GM19468 (cell line): ENCODE data around the gene GLIPR1L1.
A peak's percentile ranks its signal among the peaks of the same experiment; 100 is the strongest.
"Not testable (repeated sequence)": the region's sequence is repeated elsewhere in the genome, so short reads cannot be mapped to it uniquely, and the experiment has no call there.

Experiments used
- ATAC-seq: cut with Tn5 transposase; IDR thresholded peaks from one replicate; pipeline ENCODE4 v1.9.1; 2021; ENCODE audit warnings: mild to moderate bottlenecking, moderate library complexity, moderate number of reproducible peaks; ENCODE audit not compliant: unreplicated experiment; ENCODE audit errors: extremely low read depth

GLIPR1L1 gene

DNA sequence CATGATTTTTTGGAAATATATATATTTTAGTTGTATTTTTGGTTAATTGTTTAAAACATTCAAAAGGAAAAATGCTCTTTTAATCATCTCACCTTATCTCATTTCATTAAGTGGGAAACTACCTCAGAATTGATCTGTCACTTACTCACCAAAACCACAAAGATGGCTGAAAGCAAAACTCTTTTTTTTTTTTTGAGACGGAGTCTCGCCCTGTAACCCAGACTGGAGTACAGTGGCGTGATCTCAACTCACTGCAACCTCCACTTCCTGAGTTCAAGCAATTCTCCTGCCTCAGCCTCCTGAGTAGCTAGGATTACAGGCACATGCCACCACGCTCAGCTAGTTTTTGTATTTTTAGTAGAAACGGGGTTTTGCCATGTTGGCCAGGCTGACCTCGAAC is 11.7 kb downstream of the GLIPR1L1 start:
- ATAC-seq: not testable (repeated sequence)

DNA sequence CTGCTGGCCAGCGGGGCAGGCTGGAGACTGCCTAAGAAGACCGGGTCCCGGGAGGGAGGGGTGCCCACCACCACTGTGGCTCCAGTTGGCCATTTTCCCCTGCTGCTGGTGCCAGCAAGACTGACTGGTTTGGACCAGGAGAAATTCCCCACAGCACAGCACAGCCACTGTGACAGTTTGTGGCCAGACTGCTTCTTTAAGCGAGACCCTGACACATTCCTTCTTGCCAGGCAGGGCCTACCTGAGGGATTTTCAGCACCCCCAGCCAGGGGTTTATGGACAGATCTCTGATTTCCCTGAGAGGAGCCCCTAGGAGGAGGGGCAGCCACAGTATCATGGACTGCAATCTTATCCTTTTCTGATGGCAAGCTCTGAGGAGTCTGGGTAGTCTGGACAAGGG is 15.5 kb downstream of the GLIPR1L1 start:
- no peak for ATAC-seq

DNA sequence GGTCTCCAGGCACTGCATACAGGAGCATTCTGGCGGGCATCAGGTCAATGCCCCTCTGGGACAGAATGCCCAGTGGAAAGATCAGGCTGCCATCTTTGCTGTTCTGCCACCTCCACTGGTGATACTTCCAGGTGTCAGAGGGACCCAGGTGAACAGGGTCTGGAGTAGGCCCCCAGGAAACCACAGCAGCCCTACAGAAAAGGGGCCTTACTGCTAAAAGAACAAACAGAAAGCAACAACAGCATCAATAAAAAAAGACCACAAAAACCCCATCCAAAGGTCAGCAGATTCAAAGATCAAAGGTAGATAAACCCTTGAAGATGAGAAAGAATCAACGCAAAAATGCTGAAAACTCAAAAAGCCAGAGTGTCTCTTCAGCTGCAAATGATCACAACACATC is 15.9 kb downstream of the GLIPR1L1 start:
- no peak for ATAC-seq

DNA sequence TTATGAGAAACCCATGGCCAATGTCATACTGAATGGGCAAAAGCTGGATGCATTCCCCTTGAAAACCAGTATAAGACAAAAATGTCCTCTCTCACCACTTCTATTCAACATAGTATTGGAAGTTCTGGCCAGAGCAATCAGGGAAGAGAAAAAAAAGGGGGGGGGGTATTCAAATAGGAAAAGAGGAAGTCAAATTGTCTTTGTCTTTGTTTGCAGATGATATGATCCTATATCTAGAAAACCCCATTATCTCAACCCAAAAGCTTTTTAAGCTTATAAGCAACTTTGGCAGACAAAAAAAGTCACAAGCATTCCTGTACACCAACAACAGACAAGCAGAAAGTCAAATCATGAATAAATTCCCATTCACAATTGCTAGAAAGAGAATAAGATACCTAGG is 19.5 kb downstream of the GLIPR1L1 start:
- no peak for ATAC-seq

GRCh38 chr12:75360920-75361319 is 26.4 kb downstream of the GLIPR1L1 start:
- ATAC-seq: no peak

DNA sequence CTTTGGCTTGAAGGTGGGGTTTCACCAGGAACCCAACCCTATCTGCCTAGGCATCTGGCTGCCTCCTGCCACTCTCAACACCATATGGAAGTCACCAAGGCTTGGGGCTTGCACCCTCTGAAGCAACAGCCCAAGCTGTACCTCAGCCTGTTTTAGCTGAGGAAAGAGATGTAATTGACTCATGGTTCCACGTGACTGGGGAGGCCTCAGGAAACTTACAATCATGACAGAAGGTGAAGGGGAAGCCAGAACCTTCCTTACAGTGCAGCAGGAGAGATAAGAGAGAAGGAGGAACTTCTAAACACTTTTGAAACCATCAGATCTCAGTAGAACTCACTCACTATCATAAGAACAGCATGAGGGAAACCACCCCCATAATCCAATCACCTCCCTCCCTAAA is 26.9 kb downstream of the GLIPR1L1 start:
- ATAC-seq: no peak

DNA sequence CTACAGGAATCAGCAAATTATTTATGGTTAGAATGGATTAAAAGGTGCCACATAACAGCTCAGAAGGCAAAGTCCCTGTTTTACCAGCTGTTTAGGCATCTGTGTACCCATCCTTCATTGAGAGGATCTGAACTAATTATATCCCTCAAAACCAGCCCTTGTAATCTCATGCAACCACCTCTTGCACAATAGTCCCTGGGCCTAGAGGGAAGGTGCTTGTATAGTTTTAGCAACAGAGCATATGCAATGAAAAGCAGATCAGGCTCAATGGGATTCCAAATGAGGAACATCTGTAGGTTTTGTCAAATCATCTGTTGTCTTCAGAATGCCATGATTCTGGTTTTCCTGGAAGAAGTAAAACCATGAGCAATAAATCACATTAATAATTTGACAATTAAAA is 30.4 kb downstream of the GLIPR1L1 start:
- ATAC-seq: no peak

- no peak for ATAC-seq
Measured at GRCh38 chr12:75366629-75367028, 32.2 kb downstream of the GLIPR1L1 start.

- no peak for ATAC-seq
Measured at GRCh38 chr12:75374971-75375370, 40.5 kb downstream of the GLIPR1L1 start.

DNA sequence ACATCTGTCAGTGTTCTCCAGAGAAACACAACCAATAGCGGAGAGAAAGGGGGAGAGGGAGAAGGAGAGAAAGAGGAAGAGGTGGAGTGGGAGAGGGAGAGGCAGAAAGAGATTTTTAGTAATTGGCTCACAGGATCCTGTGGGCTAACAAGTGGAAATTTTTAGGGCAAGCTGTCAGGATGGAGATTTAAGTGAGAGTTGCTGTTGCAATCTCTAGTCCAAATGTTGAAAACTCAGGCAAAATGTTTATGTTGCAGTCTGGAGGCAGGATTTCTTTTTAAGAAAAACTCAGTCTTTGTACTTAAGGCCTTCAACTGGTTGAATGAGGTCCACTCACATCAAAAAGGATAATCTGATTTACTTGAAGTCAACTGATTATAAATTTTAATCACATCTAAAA is 43.9 kb downstream of the GLIPR1L1 start:
- ATAC-seq: no peak

- ATAC-seq: no peak
Measured at GRCh38 chr12:75389061-75389460, 54.6 kb downstream of the GLIPR1L1 start.

DNA sequence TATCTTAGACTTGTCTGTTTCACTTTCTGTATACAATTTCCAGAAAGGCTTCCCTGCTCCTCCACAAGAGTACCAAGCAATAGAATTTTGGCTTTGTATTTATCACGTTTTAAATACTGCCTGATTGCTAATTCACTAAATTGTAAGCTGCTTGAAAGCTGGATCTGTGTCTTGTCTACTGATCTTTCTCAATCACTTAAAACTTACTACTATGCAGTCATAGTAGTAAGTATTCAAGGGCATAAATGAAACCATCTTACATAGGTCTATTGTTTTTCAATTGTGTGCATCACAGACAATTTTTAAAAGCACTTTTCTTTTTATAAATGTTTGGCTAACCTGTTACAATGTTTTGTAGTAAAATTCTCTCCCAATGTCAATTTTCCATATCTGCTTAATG is 55.2 kb downstream of the GLIPR1L1 start:
- ATAC-seq: no peak

DNA sequence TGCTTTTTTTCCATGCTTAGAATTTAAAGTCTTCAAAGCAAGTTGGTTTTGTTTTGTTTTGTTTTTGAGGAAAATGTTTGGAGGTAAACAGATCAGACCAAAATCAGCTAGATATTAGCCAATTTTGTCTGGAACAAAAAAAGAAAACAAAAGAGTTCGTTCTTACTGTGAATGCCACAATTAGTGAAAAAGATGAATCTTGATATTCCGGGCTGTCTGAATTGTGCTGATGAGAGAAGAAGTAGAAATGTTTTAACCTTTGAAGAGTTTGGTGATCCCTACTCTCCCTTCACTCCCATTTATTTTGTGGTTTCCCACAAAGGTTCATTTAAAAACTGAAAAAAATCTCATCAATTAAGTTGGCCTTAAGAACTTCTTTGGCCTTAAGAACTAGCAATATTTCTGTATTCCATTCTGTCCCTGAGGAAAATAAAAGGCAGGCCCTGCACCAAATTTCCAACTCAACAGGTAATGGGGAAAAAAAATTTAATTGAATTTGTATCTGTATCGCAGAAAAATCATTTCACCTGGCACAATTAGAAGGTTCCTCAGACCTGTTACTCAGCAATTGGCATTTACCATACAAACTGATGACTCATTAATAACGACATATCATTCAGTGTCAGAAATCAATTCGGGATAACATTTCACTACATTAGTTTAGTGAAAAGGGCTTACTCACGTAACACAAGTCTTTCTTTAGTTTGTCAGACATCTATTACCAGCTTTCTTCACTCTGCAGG is 55.9 kb downstream of the GLIPR1L1 start:
- no peak for ATAC-seq

GRCh38 chr12:75390899-75391538 is 56.5 kb downstream of the GLIPR1L1 start, which contains the start of gene GLIPR1L2:
TSS of gene GLIPR1L2 (plus strand) at chr12:75391089. CDS start at chr12:75391117, 28 bp downstream.
- ATAC-seq: peak; percentile 97

DNA sequence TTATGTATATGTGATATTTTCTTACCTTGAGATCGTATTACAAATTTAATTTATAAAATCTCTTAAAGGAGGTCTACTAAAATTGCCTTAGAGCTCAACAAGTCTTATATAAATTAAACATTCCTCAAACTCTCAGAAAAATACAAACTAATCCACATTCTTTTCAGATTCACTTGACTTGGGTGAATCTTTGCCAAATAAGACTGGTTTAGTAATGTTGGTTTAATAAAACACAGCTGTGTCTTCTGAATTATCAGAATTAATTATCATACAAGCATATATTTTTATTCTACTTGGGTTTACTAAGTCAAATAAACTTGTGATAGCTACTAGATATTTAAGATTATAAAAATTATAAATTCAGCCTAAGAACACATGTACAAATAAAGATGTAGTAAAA is 69.8 kb downstream of the GLIPR1L1 start:
- no peak for ATAC-seq

DNA sequence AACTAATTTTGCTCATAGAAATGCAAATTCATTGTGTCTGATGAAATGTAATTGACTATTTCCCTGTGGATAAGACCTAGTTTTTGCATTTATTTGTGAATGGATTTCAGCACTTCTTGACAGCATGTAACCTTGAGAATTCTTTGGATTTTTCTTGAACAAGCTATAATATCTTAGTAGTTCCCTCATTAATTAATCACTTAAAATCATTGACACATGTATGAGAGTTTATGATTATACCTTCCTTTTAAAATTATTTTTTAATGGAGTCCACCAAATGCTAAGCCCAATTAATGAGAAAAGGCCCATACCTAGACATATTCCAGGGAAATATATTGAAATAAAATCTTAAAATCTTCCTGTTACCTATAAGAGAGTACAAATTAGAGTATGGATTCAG is 73.2 kb downstream of the GLIPR1L1 start:
- no peak for ATAC-seq

DNA sequence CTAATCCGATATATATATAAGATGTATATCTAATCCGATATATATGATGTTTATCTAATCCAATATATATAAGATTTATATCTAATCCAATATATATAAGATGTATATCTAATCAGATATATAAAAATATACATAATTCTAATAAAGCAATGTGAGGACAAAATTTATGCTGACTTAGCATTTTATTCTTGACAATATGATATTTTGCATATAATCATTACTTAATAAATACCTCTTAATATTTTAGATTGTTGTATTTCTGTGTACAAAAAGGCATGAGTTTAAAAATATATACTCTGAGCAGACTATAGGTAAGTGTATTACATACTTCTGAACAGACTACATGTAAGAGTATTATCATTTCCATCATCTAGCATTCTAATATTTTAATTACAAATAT is 75.4 kb downstream of the GLIPR1L1 start:
- ATAC-seq: no peak

- no peak for ATAC-seq
Measured at GRCh38 chr12:75414671-75415070, 80.2 kb downstream of the GLIPR1L1 start.

GRCh38 chr12:75419841-75420240 is 85.4 kb downstream of the GLIPR1L1 start:
- no peak for ATAC-seq
